ENCODE data around the gene ALDH1B1. TPM values are rescaled to one million over a fixed set of nuclear protein-coding genes. Genes with fewer than 3 reads are reported as not detected.

ALDH1B1 gene
- total and polyA plus RNA-seq, 2 of the 13 experiments (the other 11 are each of a cell fraction or from before 2014, with no cell fraction given): 45.1 to 125 TPM

- TF ChIP-seq, protein P1, sequence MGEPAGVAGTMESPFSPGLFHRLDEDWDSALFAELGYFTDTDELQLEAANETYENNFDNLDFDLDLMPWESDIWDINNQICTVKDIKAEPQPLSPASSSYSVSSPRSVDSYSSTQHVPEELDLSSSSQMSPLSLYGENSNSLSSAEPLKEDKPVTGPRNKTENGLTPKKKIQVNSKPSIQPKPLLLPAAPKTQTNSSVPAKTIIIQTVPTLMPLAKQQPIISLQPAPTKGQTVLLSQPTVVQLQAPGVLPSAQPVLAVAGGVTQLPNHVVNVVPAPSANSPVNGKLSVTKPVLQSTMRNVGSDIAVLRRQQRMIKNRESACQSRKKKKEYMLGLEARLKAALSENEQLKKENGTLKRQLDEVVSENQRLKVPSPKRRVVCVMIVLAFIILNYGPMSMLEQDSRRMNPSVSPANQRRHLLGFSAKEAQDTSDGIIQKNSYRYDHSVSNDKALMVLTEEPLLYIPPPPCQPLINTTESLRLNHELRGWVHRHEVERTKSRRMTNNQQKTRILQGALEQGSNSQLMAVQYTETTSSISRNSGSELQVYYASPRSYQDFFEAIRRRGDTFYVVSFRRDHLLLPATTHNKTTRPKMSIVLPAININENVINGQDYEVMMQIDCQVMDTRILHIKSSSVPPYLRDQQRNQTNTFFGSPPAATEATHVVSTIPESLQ (CRISPR knock-in tag; conservative IDR thresholded peaks at IDR 0.05): no peak
- TF ChIP-seq ZNF737 (CRISPR knock-in tag; IDR thresholded peaks at IDR 0.05; ENCODE audit: borderline replicate concordance) (no peak), ZSCAN22 (CRISPR knock-in tag; IDR thresholded peaks at IDR 0.05) (no peak), ZNF792 (CRISPR knock-in tag; IDR thresholded peaks at IDR 0.05) (peak; percentile 23; the same call in 1 of the 2 replicates), SAP130 (CRISPR knock-in tag; IDR thresholded peaks at IDR 0.05; ENCODE audit: low read depth) (0 out of 2 replicates have a peak, but pooled peaks have one; percentile 27), ZSCAN20 (CRISPR knock-in tag; IDR thresholded peaks at IDR 0.05; ENCODE audit: borderline replicate concordance) (no peak), CCDC6 (CRISPR knock-in tag; IDR thresholded peaks at IDR 0.05) (no peak), ZNF839 (CRISPR knock-in tag; IDR thresholded peaks at IDR 0.05; ENCODE audit: borderline replicate concordance) (no peak), ZNF720 (CRISPR knock-in tag; IDR thresholded peaks at IDR 0.05) (no peak), RBAK (CRISPR knock-in tag; IDR thresholded peaks at IDR 0.05) (no peak), ZNF232 (CRISPR knock-in tag; IDR thresholded peaks at IDR 0.05; ENCODE audit: borderline replicate concordance) (no peak), KDM3A (CRISPR knock-in tag; IDR thresholded peaks at IDR 0.05; ENCODE audit: low read depth) (0 out of 2 replicates have a peak, but pooled peaks have one; percentile 26), AGO2 (optimal IDR thresholded peaks at IDR 0.05; ENCODE audit: low read depth, low read length) (no peak), PHF21A (CRISPR knock-in tag; IDR thresholded peaks at IDR 0.05) (peak; percentile 77), KLF9 (CRISPR knock-in tag; IDR thresholded peaks at IDR 0.05; ENCODE audit: low read depth) (no peak), NCOA1 (CRISPR knock-in tag; IDR thresholded peaks at IDR 0.05) (peak; percentile 27; the same call in 1 of the 2 replicates), ZMAT3 (CRISPR knock-in tag; conservative IDR thresholded peaks at IDR 0.05) (no peak), ZNF432 (CRISPR knock-in tag; IDR thresholded peaks at IDR 0.05; ENCODE audit: borderline replicate concordance) (no peak), ZNF333 (CRISPR knock-in tag; IDR thresholded peaks at IDR 0.05; ENCODE audit: borderline replicate concordance) (no peak), ZFX (CRISPR knock-in tag; IDR thresholded peaks at IDR 0.05; ENCODE audit: low read depth) (peak; percentile 51; the same call in 1 of the 2 replicates), ZIK1 (CRISPR knock-in tag; IDR thresholded peaks at IDR 0.05; ENCODE audit: borderline replicate concordance, low read depth) (no peak), NFIC (IDR thresholded peaks at IDR 0.05; ENCODE audit: low read length) (0 out of 2 replicates have a peak, but pooled peaks have one; percentile 40)
- TF ChIP-seq, protein P2, sequence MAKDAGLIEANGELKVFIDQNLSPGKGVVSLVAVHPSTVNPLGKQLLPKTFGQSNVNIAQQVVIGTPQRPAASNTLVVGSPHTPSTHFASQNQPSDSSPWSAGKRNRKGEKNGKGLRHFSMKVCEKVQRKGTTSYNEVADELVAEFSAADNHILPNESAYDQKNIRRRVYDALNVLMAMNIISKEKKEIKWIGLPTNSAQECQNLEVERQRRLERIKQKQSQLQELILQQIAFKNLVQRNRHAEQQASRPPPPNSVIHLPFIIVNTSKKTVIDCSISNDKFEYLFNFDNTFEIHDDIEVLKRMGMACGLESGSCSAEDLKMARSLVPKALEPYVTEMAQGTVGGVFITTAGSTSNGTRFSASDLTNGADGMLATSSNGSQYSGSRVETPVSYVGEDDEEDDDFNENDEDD (CRISPR knock-in tag; IDR thresholded peaks at IDR 0.05; ENCODE audit: borderline replicate concordance): no peak
- TF ChIP-seq, protein P3, sequence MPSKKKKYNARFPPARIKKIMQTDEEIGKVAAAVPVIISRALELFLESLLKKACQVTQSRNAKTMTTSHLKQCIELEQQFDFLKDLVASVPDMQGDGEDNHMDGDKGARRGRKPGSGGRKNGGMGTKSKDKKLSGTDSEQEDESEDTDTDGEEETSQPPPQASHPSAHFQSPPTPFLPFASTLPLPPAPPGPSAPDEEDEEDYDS (CRISPR knock-in tag; IDR thresholded peaks at IDR 0.05): peak; percentile 40; the same call in 1 of the 2 replicates
- TF ChIP-seq, protein P4, sequence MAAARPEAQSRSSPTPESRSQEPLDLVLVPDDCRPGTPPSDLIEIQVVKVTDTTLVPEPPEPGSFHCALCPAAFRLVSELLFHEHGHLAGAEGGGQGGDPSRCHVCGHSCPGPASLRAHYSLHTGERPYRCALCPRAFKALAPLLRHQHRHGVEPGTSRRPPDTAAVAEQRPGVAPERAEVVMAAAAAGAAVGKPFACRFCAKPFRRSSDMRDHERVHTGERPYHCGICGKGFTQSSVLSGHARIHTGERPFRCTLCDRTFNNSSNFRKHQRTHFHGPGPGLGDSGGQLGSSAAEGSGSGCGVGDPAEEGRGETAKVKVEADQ (CRISPR knock-in tag; IDR thresholded peaks at IDR 0.05; ENCODE audit: borderline replicate concordance): no peak
These were observed 6.1 kb upstream of the ALDH1B1 start (continued) for GRCh38 chr9:38386319-38386895.

Measured in HepG2 (cell line).